SU-DHL-6 (cell line): ENCODE data around the gene SERPINA7.

Experiments
- H2AFZ ChIP-seq: fragments of 200-600 bp; sonication (generic); 2 replicates; pipeline ENCODE4 v1.6.1; 2014; ENCODE audit warnings: low read depth, mild to moderate bottlenecking, moderate library complexity, mixed read lengths, antibody characterized with exemption, low read length; ENCODE audit not compliant: severe bottlenecking
- H3F3A ChIP-seq: fragments of 200-600 bp; shearing (Covaris generic); 2 replicates; pipeline ENCODE4 v1.6.0; 2016; ENCODE audit warnings: antibody characterized with exemption, mild to moderate bottlenecking; ENCODE audit not compliant: insufficient read depth
- H3K27ac ChIP-seq: fragments of 200-600 bp; sonication (generic); 2 replicates; pipeline ENCODE4 v1.5.1; 2016; ENCODE audit warnings: low read depth, mild to moderate bottlenecking, low read length, moderate library complexity, mixed read lengths
- H3K27me3 ChIP-seq: fragments of 200-600 bp; sonication (generic), shearing (Covaris generic); 2 replicates; pipeline ENCODE4 v1.6.0; 2014; ENCODE audit warnings: mild to moderate bottlenecking, low read length
- H3K36me3 ChIP-seq: fragments of 200-600 bp; sonication (generic); 2 replicates; pipeline ENCODE4 v1.6.1; 2014; ENCODE audit warnings: mild to moderate bottlenecking, low read length, mixed read lengths
- H3K4me2 ChIP-seq: fragments of 300-600, 200-600 bp; shearing (Covaris generic), sonication (generic); 2 replicates; pipeline ENCODE4 v1.6.0; 2014; ENCODE audit warnings: low read length, low read depth, mild to moderate bottlenecking; ENCODE audit not compliant: poor library complexity, severe bottlenecking
- H3K4me3 ChIP-seq: fragments of 200-600 bp; sonication (generic); 2 replicates; pipeline ENCODE4 v1.5.1; 2014; ENCODE audit warnings: antibody characterized with exemption, low read length, mild to moderate bottlenecking, mixed read lengths; ENCODE audit not compliant: insufficient read depth, poor library complexity, severe bottlenecking
- H3K79me2 ChIP-seq: fragments of 200-600 bp; sonication (generic); 2 replicates; pipeline ENCODE4 v1.6.1; 2014; ENCODE audit warnings: mild to moderate bottlenecking, low read length, moderate library complexity; ENCODE audit not compliant: insufficient read depth
- H3K9ac ChIP-seq: fragments of 200-600 bp; sonication (generic); 2 replicates; pipeline ENCODE4 v1.7.0; 2014; ENCODE audit warnings: mild to moderate bottlenecking, low read length
- H3K9me2 ChIP-seq: fragments of 200-600 bp; sonication (generic); replicated peaks from 2 replicates; pipeline ENCODE4 v1.6.1; 2014; ENCODE audit warnings: low read length; ENCODE audit not compliant: insufficient read depth
- H3K9me3 ChIP-seq: fragments of 200-600 bp; sonication (generic); 2 replicates; pipeline ENCODE4 v1.6.1; 2014; ENCODE audit warnings: low read length, mixed read lengths; ENCODE audit not compliant: insufficient read depth
- H4K20me1 ChIP-seq: fragments of 200-600 bp; sonication (generic); 2 replicates; pipeline ENCODE4 v1.6.1; 2014; ENCODE audit warnings: low read depth, mild to moderate bottlenecking, antibody characterized with exemption, low read length, moderate library complexity, mixed read lengths
- CTCF ChIP-seq: fragments of 200-600 bp; sonication (generic); IDR thresholded peaks from one replicate; pipeline ENCODE4 v1.5.1; 2017; ENCODE audit warnings: antibody characterized with exemption, mild to moderate bottlenecking, low read length, moderate library complexity; ENCODE audit not compliant: insufficient read depth, poor library complexity, severe bottlenecking
- EZH2phosphoT487 ChIP-seq: fragments of 200-600 bp; sonication (generic), shearing (Covaris generic); conservative IDR thresholded peaks from 2 replicates; pipeline ENCODE4 v1.6.1; 2018; ENCODE audit warnings: mild to moderate bottlenecking, antibody characterized with exemption, low read length, moderate library complexity, mixed read lengths

Gene SERPINA7

GRCh38 chrX:106014119-106014775, 24.3 kb downstream of the SERPINA7 start:
- Histone ChIP-seq H3K4me3 (no peak overlapping the region), H3K36me3 (no peaks in the 10 kb centered on the region), H4K20me1 (no peaks in the 10 kb centered on the region), H3K9me3 (no peaks in the 10 kb centered on the region), H3K9me2 (no peaks in the 10 kb centered on the region), H3K27ac (no peak overlapping the region), H3K9ac (no peak overlapping the region), H3F3A (no peaks in the 10 kb centered on the region), H3K27me3 (no peaks in the 10 kb centered on the region), H3K79me2 (no peaks in the 10 kb centered on the region), H2AFZ (no peak overlapping the region), H3K4me2 (no peak overlapping the region)
- TF ChIP-seq EZH2phosphoT487 (no peak), CTCF (no peak)

GRCh38 chrX:106009145-106009544, 29.4 kb downstream of the SERPINA7 start:
- H3K79me2 ChIP-seq, result no peaks in the 10 kb centered on the region
- no peaks in the 10 kb centered on the region for H3K9me3 ChIP-seq
- H3K9me2 ChIP-seq, result no peaks in the 10 kb centered on the region
- TF ChIP-seq EZH2phosphoT487 (no peak), CTCF (no peak)
- no peak overlapping the region for H2AFZ ChIP-seq
- H3K27ac ChIP-seq, result no peak overlapping the region
- H3K27me3 ChIP-seq, result no peaks in the 10 kb centered on the region
- no peaks in the 10 kb centered on the region for H3K36me3 ChIP-seq
- no peak overlapping the region for H3K4me3 ChIP-seq
- no peaks in the 10 kb centered on the region for H4K20me1 ChIP-seq
- H3K9ac ChIP-seq, result no peak overlapping the region
- no peaks in the 10 kb centered on the region for H3F3A ChIP-seq
- H3K4me2 ChIP-seq, result no peak overlapping the region

GRCh38 chrX:106007815-106008214, 30.7 kb downstream of the SERPINA7 start:
- H3F3A ChIP-seq, result no peaks in the 10 kb centered on the region
- H3K9me3 ChIP-seq, result no peaks in the 10 kb centered on the region
- no peak overlapping the region for H3K4me2 ChIP-seq
- H3K27ac ChIP-seq, result no peak overlapping the region
- H2AFZ ChIP-seq, result no peak overlapping the region
- TF ChIP-seq EZH2phosphoT487 (no peak), CTCF (no peak)
- no peak overlapping the region for H3K9ac ChIP-seq
- no peak overlapping the region for H3K4me3 ChIP-seq
- H3K27me3 ChIP-seq, result no peaks in the 10 kb centered on the region
- H4K20me1 ChIP-seq, result no peaks in the 10 kb centered on the region
- H3K36me3 ChIP-seq, result no peaks in the 10 kb centered on the region
- H3K79me2 ChIP-seq, result no peaks in the 10 kb centered on the region
- no peaks in the 10 kb centered on the region for H3K9me2 ChIP-seq
